IMR-90 (cell line): ENCODE measurements around the gene BGLAP. TPM values are rescaled to one million over a fixed set of nuclear protein-coding genes. Genes with fewer than 3 reads are reported as not detected.

Source experiments
- ATAC-seq: fragments of 200-7000 bp; cut with Tn5 transposase; 2 replicates; pipeline ENCODE4 v1.9.1; 2020; ENCODE audit warnings: low read depth, mild to moderate bottlenecking, moderate library complexity
- BruUV-seq: library from RNA; stranded (reverse); fragments of 400-500 nt; replicated peaks from 2 replicates; lab custom pipeline; 2021; lab: Mats Ljungman, UMichigan
- CTCF ChIA-PET: fragments of 300-600 bp; formaldehyde crosslinking; extraction: SDS; loops from one replicate; lab custom pipeline; 2021; ENCODE audit warnings: antibody characterized with exemption; lab: Yijun Ruan, JAX
- POLR2A ChIA-PET: fragments of 300-600 bp; sonication (Branson Sonifier 250); formaldehyde crosslinking; loops from one replicate; lab custom pipeline; 2022; ENCODE audit warnings: antibody characterized with exemption; ENCODE audit not compliant: unreplicated experiment; lab: Charles Lee
- DNase-seq: peaks from one replicate; pipeline ENCODE4 v3.0.0; 2013
- H2AFZ ChIP-seq: replicated peaks from 2 replicates; pipeline ENCODE3; 2013; ENCODE audit warnings: low read length, mild to moderate bottlenecking; ENCODE audit not compliant: poor library complexity
- H2AK5ac ChIP-seq: 2 replicates; pipeline ENCODE4 v1.6.1; 2013; ENCODE audit warnings: low read depth, low read length, inconsistent platforms
- H2AK9ac ChIP-seq: replicated peaks from 2 replicates; pipeline ENCODE3; 2013; ENCODE audit warnings: mild to moderate bottlenecking, low read depth, low read length, moderate library complexity; ENCODE audit not compliant: poor library complexity
- H2BK120ac ChIP-seq: 2 replicates; pipeline ENCODE4 v1.6.1; 2013; ENCODE audit warnings: low read depth, low read length, inconsistent platforms
- H2BK15ac ChIP-seq: 3 replicates; pipeline ENCODE4 v1.6.1; 2013; ENCODE audit warnings: low read depth, low read length, inconsistent platforms
- H2BK20ac ChIP-seq: 2 replicates; pipeline ENCODE4 v1.6.1; 2013; ENCODE audit warnings: low read depth, mild to moderate bottlenecking, inconsistent platforms, low read length, moderate library complexity
- H2BK5ac ChIP-seq: 2 replicates; pipeline ENCODE4 v1.6.1; 2013; ENCODE audit warnings: mild to moderate bottlenecking, low read depth, low read length, inconsistent platforms; ENCODE audit not compliant: poor library complexity, severe bottlenecking
- H3K14ac ChIP-seq: replicated peaks from 2 replicates; pipeline ENCODE4 v1.6.1; 2013; ENCODE audit warnings: low read depth, low read length, inconsistent platforms
- H3K18ac ChIP-seq: 2 replicates; pipeline ENCODE4 v1.6.1; 2013; ENCODE audit warnings: low read depth, low read length, control low read depth
- H3K23ac ChIP-seq: 2 replicates; pipeline ENCODE4 v1.6.1; 2013; ENCODE audit warnings: low read depth, low read length, inconsistent platforms
- H3K27ac ChIP-seq: 2 replicates; pipeline ENCODE4 v1.5.1; 2013; ENCODE audit warnings: mild to moderate bottlenecking, control low read depth, low read length; ENCODE audit not compliant: insufficient read depth
- H3K27me3 ChIP-seq: 2 replicates; pipeline ENCODE4 v1.6.1; 2013; ENCODE audit warnings: low read length; ENCODE audit not compliant: control insufficient read depth, insufficient read depth
- H3K36me3 ChIP-seq: 2 replicates; pipeline ENCODE4 v1.6.1; 2013; ENCODE audit warnings: low read length, mixed read lengths; ENCODE audit not compliant: control insufficient read depth, insufficient read depth
- H3K4ac ChIP-seq: 2 replicates; pipeline ENCODE4 v1.6.1; 2013; ENCODE audit warnings: low read depth, low read length, inconsistent platforms
- H3K4me1 ChIP-seq: 2 replicates; pipeline ENCODE4 v1.6.1; 2013; ENCODE audit warnings: low read length, mixed read lengths; ENCODE audit not compliant: control insufficient read depth, insufficient read depth
- H3K4me2 ChIP-seq: 2 replicates; pipeline ENCODE4 v1.6.1; 2013; ENCODE audit warnings: low read depth, mild to moderate bottlenecking, control low read depth, low read length, moderate library complexity
- H3K4me3 ChIP-seq: 2 replicates; pipeline ENCODE4 v1.5.1; 2013; ENCODE audit warnings: low read depth, mild to moderate bottlenecking, control low read depth, low read length, moderate library complexity; ENCODE audit not compliant: insufficient read depth
- H3K56ac ChIP-seq: 2 replicates; pipeline ENCODE4 v1.6.1; 2013; ENCODE audit warnings: low read length, inconsistent platforms; ENCODE audit not compliant: insufficient read depth; ENCODE audit errors: extremely low read depth
- H3K79me1 ChIP-seq, 2 experiments: 2 replicates each; pipeline ENCODE4 v1.6.1; 2013; ENCODE audit warnings: low read length in 2 of 2, inconsistent platforms in 1 of 2, low read depth in 1 of 2
- H3K9ac ChIP-seq: 2 replicates; pipeline ENCODE4 v1.6.1; 2013; ENCODE audit warnings: low read depth, low read length, control low read depth
- H3K9me1 ChIP-seq: 2 replicates; pipeline ENCODE4 v1.6.1; 2013; ENCODE audit warnings: low read length, inconsistent platforms; ENCODE audit not compliant: insufficient read depth
- H3K9me3 ChIP-seq: 2 replicates; pipeline ENCODE4 v1.6.1; 2013; ENCODE audit warnings: low read length; ENCODE audit not compliant: control insufficient read depth, insufficient read depth
- H4K20me1 ChIP-seq: 2 replicates; pipeline ENCODE4 v1.6.1; 2013; ENCODE audit warnings: low read length, inconsistent platforms; ENCODE audit not compliant: insufficient read depth
- H4K5ac ChIP-seq: 2 replicates; pipeline ENCODE4 v1.6.1; 2013; ENCODE audit warnings: mild to moderate bottlenecking, low read depth, low read length, control low read depth
- H4K8ac ChIP-seq, 2 experiments: 2 replicates each; pipeline ENCODE4 v1.6.1; 2013; ENCODE audit warnings: low read depth in 2 of 2, low read length in 2 of 2, control low read depth in 1 of 2, inconsistent platforms in 1 of 2
- H4K91ac ChIP-seq: 2 replicates; pipeline ENCODE4 v1.6.1; 2013; ENCODE audit warnings: low read depth, low read length, inconsistent platforms; ENCODE audit not compliant: insufficient read depth
- CEBPB ChIP-seq: IDR thresholded peaks from 2 replicates; pipeline ENCODE4 v1.6.1; 2012; ENCODE audit warnings: low read depth, low read length, improper control_type of control experiment
- FOS ChIP-seq: fragments of 150-350 bp; IDR thresholded peaks from 2 replicates; pipeline ENCODE4 v1.6.1; 2016; ENCODE audit warnings: low read depth, low read length
- MAZ ChIP-seq: IDR thresholded peaks from 2 replicates; pipeline ENCODE4 v1.6.1; 2012; ENCODE audit warnings: low read depth, mild to moderate bottlenecking, low read length, improper control_type of control experiment, moderate library complexity, borderline replicate concordance
- MXI1 ChIP-seq: IDR thresholded peaks from 2 replicates; pipeline ENCODE4 v1.6.1; 2012; ENCODE audit warnings: low read depth, mild to moderate bottlenecking, low read length, moderate library complexity, borderline replicate concordance
- POLR2A ChIP-seq: IDR thresholded peaks from 2 replicates; pipeline ENCODE4 v1.6.1; 2012; ENCODE audit warnings: mild to moderate bottlenecking, low read depth, low read length
- WGBS, 2 experiments: methylation state at CpG; one replicate each; pipeline versions ENCODE4 v1.1.5 to v1.1.7; 2013; ENCODE audit warnings: missing lambda C conversion rate in 2 of 2; ENCODE audit not compliant: insufficient read length in 1 of 2; ENCODE audit errors: extremely low coverage in 2 of 2; 5-methylcytosine and 5-hydroxymethylcytosine counted together
- dilution Hi-C: fragments of 300-500 bp; cut with HindIII; formaldehyde crosslinking; loops from one replicate; pipeline ENCODE4 v1.14.3; 2018; ENCODE audit warnings: low sequenced_read_pairs; ENCODE audit not compliant: unreplicated experiment
- in situ Hi-C: fragments of 300-500 bp; cut with MboI; formaldehyde crosslinking; loops from 3 replicates; pipeline ENCODE4 v1.14.3; 2019; ENCODE audit warnings: low sequenced_read_pairs, inconsistent platforms, mixed read lengths
- intact Hi-C: fragments of 100-400 bp; cut with micrococcal nuclease; formaldehyde crosslinking; loops from 2 replicates; pipeline ENCODE4 v1.10.0; 2022
- polyA plus RNA-seq, 3 experiments: library from polyadenylated mRNA; depleted of rRNA; stranded (reverse); fragments of >200 nt; gene quantifications; 2 replicates each; pipeline ENCODE4 v1.2.3, GENCODE V29; 2012; ENCODE audit warnings: low replicate concordance in 1 of 3
- total RNA-seq: library from RNA; depleted of rRNA; stranded (reverse); fragments of >200 nt; gene quantifications from 2 replicates; pipeline ENCODE4 v1.2.3, GENCODE V29; 2012

The BGLAP gene
- total and polyA plus RNA-seq, 2 of the 4 experiments (the other 2 are of a cell fraction): 0.67 TPM; not detected in 1

GRCh38 chr1:156282479-156283222 is 40.7 kb downstream of the BGLAP start, which contains the start of gene SMG5:
Gene SMG5, minus strand, starts transcription at chr1:156282825. Its CDS starts 145 bp downstream, at chr1:156282680.
- Histone ChIP-seq H3K9ac (peak within 1 kb of the TSS; percentile 86), H4K91ac (peak within 1 kb of the TSS; percentile 85), H3K9me1 (peaks cover 7% of the 10 kb centered on the region), H4K5ac (peak within 1 kb of the TSS; percentile 74), H3K18ac (peak within 1 kb of the TSS; percentile 35; the same call in 1 of the 2 replicates), H3K23ac (peak within 1 kb of the TSS; percentile 97), H3K27me3 (no peaks in the 10 kb centered on the region), H2AK9ac (peak within 1 kb of the TSS; percentile 92), H4K8ac (peak within 1 kb of the TSS; percentile 72 to 99), H2AK5ac (peak within 1 kb of the TSS; percentile 76), H3K9me3 (no peaks in the 10 kb centered on the region), H3K4me3 (peak within 1 kb of the TSS; percentile 67), H3K14ac (peak within 1 kb of the TSS; percentile 99), H3K4me2 (peak within 1 kb of the TSS; percentile 90), H3K4me1 (peaks cover 9% of the 10 kb centered on the region), H2BK15ac (peak within 1 kb of the TSS; percentile 22; the same call in 2 of the 3 replicates), H3K79me1 (peaks cover 45 to 66% of the 10 kb centered on the region in 2 experiments; a peak in 3 of 4 replicates), H3K56ac (peak within 1 kb of the TSS; percentile 79), H3K4ac (peak within 1 kb of the TSS; percentile 95), H3K36me3 (peaks cover 14% of the 10 kb centered on the region), H4K20me1 (peaks cover 32% of the 10 kb centered on the region), H2BK20ac (no peak within 1 kb of the TSS), H3K27ac (peak within 1 kb of the TSS; percentile 78), H2AFZ (peak within 1 kb of the TSS; percentile 92), H2BK5ac (peak within 1 kb of the TSS; percentile 67), H2BK120ac (peak within 1 kb of the TSS; percentile 67)
- ChIA-PET POLR2A (interaction anchor here (0.6 to 1.7 kb wide), 3 partner anchors 13 to 70 kb away, joined by 4 to 8 read pairs (median 4); partner anchors contain the start of genes GLMP and PMF1), CTCF (no interaction called here)
- 0% methylated on average over 32 of the region's 50 CpGs; no CpG with 5 or more reads in 1 of the 2 experiments for WGBS, 2 experiments
- in situ Hi-C loops (no loop called here), dilution Hi-C loops (no loop called here), intact Hi-C loops (no loop called here)
- no TSS peak for BruUV-seq
- TF ChIP-seq FOS (peak; percentile 30; the same call in 1 of the 2 replicates), MXI1 (peak; percentile 82), POLR2A (peak; percentile 97), MAZ (peak; percentile 39; the same call in 1 of the 2 replicates), CEBPB (no peak)
- DNase-seq (peak; percentile 99), ATAC-seq (peak; percentile 97)
